HG03565 (cell line): ENCODE results near the gene TBC1D2B.
"Not testable (repeated sequence)": the region's sequence is repeated elsewhere in the genome, so short reads cannot be mapped to it uniquely, and the experiment has no call there.

Experiments used
- ATAC-seq: cut with Tn5 transposase; IDR thresholded peaks from one replicate; pipeline ENCODE4 v1.9.1; 2021; ENCODE audit warnings: mild to moderate bottlenecking, moderate library complexity; ENCODE audit not compliant: unreplicated experiment

Gene TBC1D2B

GRCh38 chr15:77977903-77978758, 99.4 kb downstream of the TBC1D2B start:
- not testable (repeated sequence) for ATAC-seq

- not testable (repeated sequence) for ATAC-seq
Measured at GRCh38 chr15:77976760-77977525, 100.6 kb downstream of the TBC1D2B start.

- not testable (repeated sequence) for ATAC-seq
Measured at GRCh38 chr15:77976095-77976450, 101.4 kb downstream of the TBC1D2B start.

- ATAC-seq, result no peak
Measured at GRCh38 chr15:77975332-77976094, 102.0 kb downstream of the TBC1D2B start.

- ATAC-seq, result no peak
Measured at GRCh38 chr15:77974416-77975331, 102.8 kb downstream of the TBC1D2B start.

- ATAC-seq, result no peak
Measured at GRCh38 chr15:77974098-77974414, 103.5 kb downstream of the TBC1D2B start.

- not testable (repeated sequence) for ATAC-seq
Measured at GRCh38 chr15:77973273-77974097, 104.0 kb downstream of the TBC1D2B start.

- ATAC-seq, result not testable (repeated sequence)
Measured at GRCh38 chr15:77972706-77973105, 104.8 kb downstream of the TBC1D2B start.

- not testable (repeated sequence) for ATAC-seq
Measured at GRCh38 chr15:77971875-77972274, 105.6 kb downstream of the TBC1D2B start.

- ATAC-seq, result not testable (repeated sequence)
Measured at GRCh38 chr15:77970813-77971360, 106.6 kb downstream of the TBC1D2B start.

GRCh38 chr15:77969055-77969454, 108.5 kb downstream of the TBC1D2B start:
- ATAC-seq, result no peak

GRCh38 chr15:77967798-77968197, 109.7 kb downstream of the TBC1D2B start:
- no peak for ATAC-seq

GRCh38 chr15:77967235-77967615, 110.3 kb downstream of the TBC1D2B start:
- ATAC-seq, result not testable (repeated sequence)

GRCh38 chr15:77966540-77967234, 110.8 kb downstream of the TBC1D2B start:
- ATAC-seq, result no peak

GRCh38 chr15:77964193-77964592, 113.3 kb downstream of the TBC1D2B start:
- no peak for ATAC-seq

- no peak for ATAC-seq
Measured at GRCh38 chr15:77959432-77959879, 118.1 kb downstream of the TBC1D2B start.

GRCh38 chr15:77958716-77959431, 118.6 kb downstream of the TBC1D2B start:
- ATAC-seq, result not testable (repeated sequence)

GRCh38 chr15:77958021-77958420, 119.5 kb downstream of the TBC1D2B start:
- ATAC-seq, result not testable (repeated sequence)
